ENCODE results near the gene RIMS1. TPM values are rescaled to one million over a fixed set of nuclear protein-coding genes. Genes with fewer than 3 reads are reported as not detected.

The RIMS1 gene
- total and polyA plus RNA-seq, 2 of the 13 experiments (the other 11 are each of a cell fraction or from before 2014, with no cell fraction given), result not detected

DNA sequence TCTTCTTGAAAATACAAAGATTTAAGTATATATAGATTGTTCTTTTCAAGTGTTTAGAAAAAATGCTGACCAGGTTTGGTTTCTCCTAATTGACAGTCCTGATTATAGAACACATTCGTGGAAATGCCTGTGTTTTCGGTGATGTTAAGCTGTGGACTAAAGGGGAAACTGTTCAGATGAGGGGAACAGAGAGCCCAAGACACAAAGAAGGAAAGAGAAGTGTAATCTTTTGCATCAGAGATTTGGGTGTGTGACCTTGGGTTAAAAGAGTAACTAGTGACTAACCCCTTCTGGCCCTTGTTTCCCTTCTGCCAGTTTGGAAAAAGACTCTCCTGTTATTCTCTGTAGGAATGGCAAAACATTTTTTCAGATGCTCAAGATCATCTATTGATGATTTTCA is 331.3 kb downstream of the RIMS1 start (continued):
- TF ChIP-seq, protein P1, sequence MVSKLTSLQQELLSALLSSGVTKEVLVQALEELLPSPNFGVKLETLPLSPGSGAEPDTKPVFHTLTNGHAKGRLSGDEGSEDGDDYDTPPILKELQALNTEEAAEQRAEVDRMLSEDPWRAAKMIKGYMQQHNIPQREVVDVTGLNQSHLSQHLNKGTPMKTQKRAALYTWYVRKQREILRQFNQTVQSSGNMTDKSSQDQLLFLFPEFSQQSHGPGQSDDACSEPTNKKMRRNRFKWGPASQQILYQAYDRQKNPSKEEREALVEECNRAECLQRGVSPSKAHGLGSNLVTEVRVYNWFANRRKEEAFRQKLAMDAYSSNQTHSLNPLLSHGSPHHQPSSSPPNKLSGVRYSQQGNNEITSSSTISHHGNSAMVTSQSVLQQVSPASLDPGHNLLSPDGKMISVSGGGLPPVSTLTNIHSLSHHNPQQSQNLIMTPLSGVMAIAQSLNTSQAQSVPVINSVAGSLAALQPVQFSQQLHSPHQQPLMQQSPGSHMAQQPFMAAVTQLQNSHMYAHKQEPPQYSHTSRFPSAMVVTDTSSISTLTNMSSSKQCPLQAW (CRISPR knock-in tag; IDR thresholded peaks at IDR 0.05), result no peak

DNA sequence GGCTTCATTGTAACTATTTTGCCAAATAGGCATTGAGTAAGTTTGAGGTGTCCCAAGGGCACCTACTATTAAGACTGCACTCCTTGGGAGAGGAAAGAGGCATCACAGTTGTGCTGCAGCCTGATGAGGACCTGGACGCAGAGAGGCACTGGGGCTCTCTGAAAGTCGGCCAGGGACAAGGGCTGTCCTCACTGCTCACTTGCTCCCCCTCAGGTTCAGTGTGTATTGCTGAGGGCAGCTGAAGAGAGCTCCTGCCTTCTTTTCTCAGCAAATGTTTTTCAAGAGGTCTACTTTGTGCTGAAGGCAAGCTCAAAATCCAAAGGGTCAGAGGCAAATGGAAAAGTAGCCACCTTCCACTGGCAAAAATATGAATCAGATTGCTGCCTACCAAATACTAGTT is 331.8 kb downstream of the RIMS1 start:
- in situ Hi-C loops (cut with HindIII; ENCODE audit: extremely low pct_ligation_motif_present, low pct_unique_long_range_greater_than_20kb) (no loop called here), intact Hi-C loops (cut with micrococcal nuclease; ENCODE audit: unreplicated experiment) (no loop called here)
- Histone ChIP-seq H3K4me1 (ENCODE audit: insufficient read depth, low read length) (no peaks in the 10 kb centered on the region), H4K20me1 (ENCODE audit: insufficient read depth, low read length) (no peaks in the 10 kb centered on the region), H3K36me3 (replicated peaks in 1 of 2; ENCODE audit: control insufficient read depth in 1 of 2, insufficient read depth in 2 of 2, low read length in 2 of 2) (no peaks in the 10 kb centered on the region), H3K9me3 (ENCODE audit: low read length) (no peaks in the 10 kb centered on the region), H3K9ac (ENCODE audit: insufficient read depth, low read depth, low read length) (no peak overlapping the region), H3K27me3 (ENCODE audit: control insufficient read depth in 1 of 2, insufficient read depth in 2 of 2, low read length in 2 of 2) (no peaks in the 10 kb centered on the region), H3K27ac (ENCODE audit: extremely low read length, insufficient read depth, low read length) (no peak overlapping the region), H3K4me2 (ENCODE audit: low read depth, low read length) (no peak overlapping the region), H2AFZ (ENCODE audit: low read length) (no peak overlapping the region), H3K4me3 (replicated peaks in 1 of 3; ENCODE audit: insufficient read depth in 1 of 3, low read depth in 2 of 3, low read length in 3 of 3) (no peak overlapping the region), H3K79me2 (ENCODE audit: insufficient read depth, low read length) (no peaks in the 10 kb centered on the region)
- ATAC-seq (peak; percentile 100), FAIRE-seq (peak; percentile 50), DNase-seq (ENCODE audit: low spot score) (peak; percentile 17)
- POLR2A ChIA-PET, result no interaction called here
- TF ChIP-seq, protein P2, sequence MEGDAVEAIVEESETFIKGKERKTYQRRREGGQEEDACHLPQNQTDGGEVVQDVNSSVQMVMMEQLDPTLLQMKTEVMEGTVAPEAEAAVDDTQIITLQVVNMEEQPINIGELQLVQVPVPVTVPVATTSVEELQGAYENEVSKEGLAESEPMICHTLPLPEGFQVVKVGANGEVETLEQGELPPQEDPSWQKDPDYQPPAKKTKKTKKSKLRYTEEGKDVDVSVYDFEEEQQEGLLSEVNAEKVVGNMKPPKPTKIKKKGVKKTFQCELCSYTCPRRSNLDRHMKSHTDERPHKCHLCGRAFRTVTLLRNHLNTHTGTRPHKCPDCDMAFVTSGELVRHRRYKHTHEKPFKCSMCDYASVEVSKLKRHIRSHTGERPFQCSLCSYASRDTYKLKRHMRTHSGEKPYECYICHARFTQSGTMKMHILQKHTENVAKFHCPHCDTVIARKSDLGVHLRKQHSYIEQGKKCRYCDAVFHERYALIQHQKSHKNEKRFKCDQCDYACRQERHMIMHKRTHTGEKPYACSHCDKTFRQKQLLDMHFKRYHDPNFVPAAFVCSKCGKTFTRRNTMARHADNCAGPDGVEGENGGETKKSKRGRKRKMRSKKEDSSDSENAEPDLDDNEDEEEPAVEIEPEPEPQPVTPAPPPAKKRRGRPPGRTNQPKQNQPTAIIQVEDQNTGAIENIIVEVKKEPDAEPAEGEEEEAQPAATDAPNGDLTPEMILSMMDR (CRISPR knock-in tag; IDR thresholded peaks at IDR 0.05), result peak; percentile 41
- TF ChIP-seq, protein P3, sequence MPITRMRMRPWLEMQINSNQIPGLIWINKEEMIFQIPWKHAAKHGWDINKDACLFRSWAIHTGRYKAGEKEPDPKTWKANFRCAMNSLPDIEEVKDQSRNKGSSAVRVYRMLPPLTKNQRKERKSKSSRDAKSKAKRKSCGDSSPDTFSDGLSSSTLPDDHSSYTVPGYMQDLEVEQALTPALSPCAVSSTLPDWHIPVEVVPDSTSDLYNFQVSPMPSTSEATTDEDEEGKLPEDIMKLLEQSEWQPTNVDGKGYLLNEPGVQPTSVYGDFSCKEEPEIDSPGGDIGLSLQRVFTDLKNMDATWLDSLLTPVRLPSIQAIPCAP (CRISPR knock-in tag; IDR thresholded peaks at IDR 0.05; ENCODE audit: low read depth), result no peak
- CTCF ChIA-PET (ENCODE audit: low intra/inter-chr PET ratio, low total read pairs), result no interaction called here
- 0% methylated on average over 2 of the region's 2 CpGs for WGBS (ENCODE audit: low lambda C conversion rate)
- no TSS peak for BruUV-seq (replicated peaks)

Data from HepG2 (cell line).